ENCODE data around the gene ACTN4. TPM values are rescaled to one million over a fixed set of nuclear protein-coding genes. Genes with fewer than 3 reads are reported as not detected.

ACTN4 gene
- total and polyA plus RNA-seq, 3 experiments from 2014 or later = 31.9 to 314 (median 295) TPM

- Mint-ChIP-seq H3K4me3 (no peak overlapping the region), H3K36me3 (peaks cover 0 to 69% (median 8%) of the 10 kb centered on the region in 3 donors), H3K4me1 (peaks cover 18 to 47% (median 27%) of the 10 kb centered on the region in 3 donors), H3K9me3 (no peaks in the 10 kb centered on the region), H3K27me3 (peaks cover 0 to 2% of the 10 kb centered on the region in 2 donors), H3K27ac (peak overlapping the region in 2 of 8 donors; percentile 77 to 91)
- Histone ChIP-seq H3K36me3 (ENCODE audit: insufficient read depth, low read length) (no peaks in the 10 kb centered on the region), H3K9me3 (ENCODE audit: low read length) (no peaks in the 10 kb centered on the region), H3K4me3 (ENCODE audit: low read length) (no peak overlapping the region), H3K4me1 (ENCODE audit: insufficient read depth, low read length) (peaks cover 7% of the 10 kb centered on the region), H3K27me3 (ENCODE audit: insufficient read depth, low read length, poor library complexity, severe bottlenecking) (no peaks in the 10 kb centered on the region), H3K27ac (ENCODE audit: low read depth, low read length) (no peak overlapping the region)
- ChIA-PET CTCF (interaction anchor here (0.8 to 1.3 kb wide), 3 partner anchors 13 to 81 kb away, joined by 3 to 4 read pairs (median 3); partner anchors contain the start of gene ACTN4), POLR2A (no interaction called here)
- DNase-seq = peak in 1 of 5 donors; percentile 48
Observed at GRCh38 chr19:38728752-38729541, 81.5 kb downstream of the ACTN4 start.

- H3K27me3 ChIP-seq (ENCODE audit: insufficient read depth, low read length, poor library complexity, severe bottlenecking) = no peaks in the 10 kb centered on the region
- DNase-seq = peak; percentile 63 to 81 (median 64)
- ChIA-PET POLR2A (interaction anchor here (1.3 kb wide), 1 partner anchor 200 kb away, joined by 3 read pairs; the partner anchor contains the start of genes MRPS12 and SARS2), CTCF (interaction anchor here (0.7 to 1.4 kb wide), 6 partner anchors 15 to 201 kb away, joined by 3 to 6 read pairs (median 4); partner anchors contain the start of genes ECH1, MRPS12 and SARS2)
- no peaks in the 10 kb centered on the region for H3K36me3 ChIP-seq (ENCODE audit: insufficient read depth, low read length)
- H3K27ac ChIP-seq (ENCODE audit: low read depth, low read length) = no peak overlapping the region
- Mint-ChIP-seq H3K36me3 (peaks cover 0 to 62% (median 7%) of the 10 kb centered on the region in 3 donors), H3K4me1 (peaks cover 27 to 56% (median 36%) of the 10 kb centered on the region in 3 donors), H3K27ac (peak overlapping the region; percentile 47 to 92 (median 86)), H3K4me3 (peak overlapping the region in 3 of 7 donors; percentile 16 to 23 (median 20)), H3K9me3 (no peaks in the 10 kb centered on the region), H3K27me3 (peaks cover 0 to 2% of the 10 kb centered on the region in 2 donors)
- no peak overlapping the region for H3K4me3 ChIP-seq (ENCODE audit: low read length)
- no peaks in the 10 kb centered on the region for H3K9me3 ChIP-seq (ENCODE audit: low read length)
- H3K4me1 ChIP-seq (ENCODE audit: insufficient read depth, low read length) = peaks cover 16% of the 10 kb centered on the region
Observed at GRCh38 chr19:38729653-38730469, 82.4 kb downstream of the ACTN4 start.

GRCh38 chr19:38730470-38730730 lies 83.0 kb downstream of the ACTN4 start:
- H3K36me3 Mint-ChIP-seq = peaks cover 0 to 56% (median 6%) of the 10 kb centered on the region in 3 donors
- Histone ChIP-seq H3K4me3 (ENCODE audit: low read length) (no peak overlapping the region), H3K9me3 (ENCODE audit: low read length) (no peaks in the 10 kb centered on the region), H3K27ac (ENCODE audit: low read depth, low read length) (no peak overlapping the region), H3K27me3 (ENCODE audit: insufficient read depth, low read length, poor library complexity, severe bottlenecking) (no peaks in the 10 kb centered on the region), H3K36me3 (ENCODE audit: insufficient read depth, low read length) (no peaks in the 10 kb centered on the region), H3K4me1 (ENCODE audit: insufficient read depth, low read length) (peaks cover 21% of the 10 kb centered on the region)
- POLR2A ChIA-PET = interaction anchor here (1.3 kb wide), 1 partner anchor 200 kb away, joined by 3 read pairs; the partner anchor contains the start of genes MRPS12 and SARS2
- peaks cover 0 to 4% of the 10 kb centered on the region in 2 donors for H3K27me3 Mint-ChIP-seq
- peak in 1 of 5 donors; percentile 36 for DNase-seq
- H3K27ac Mint-ChIP-seq = peak overlapping the region in 7 of 8 donors; percentile 12 to 91 (median 68)
- peaks cover 0 to 1% (median 0%) of the 10 kb centered on the region in 5 donors for H3K9me3 Mint-ChIP-seq
- peaks cover 30 to 62% (median 38%) of the 10 kb centered on the region in 3 donors for H3K4me1 Mint-ChIP-seq
- CTCF ChIA-PET = interaction anchor here (0.7 to 1.4 kb wide), 6 partner anchors 15 to 200 kb away, joined by 3 to 6 read pairs (median 4); partner anchors contain the start of genes ECH1, MRPS12 and SARS2
- no peak overlapping the region for H3K4me3 Mint-ChIP-seq

GRCh38 chr19:38730731-38731589 lies 83.5 kb downstream of the ACTN4 start:
- POLR2A ChIA-PET = interaction anchor here (1.3 kb wide), 1 partner anchor 199 kb away, joined by 3 read pairs; the partner anchor contains the start of genes MRPS12 and SARS2
- no peak overlapping the region for H3K27ac ChIP-seq (ENCODE audit: low read depth, low read length)
- H3K36me3 ChIP-seq (ENCODE audit: insufficient read depth, low read length) = no peaks in the 10 kb centered on the region
- peak overlapping the region in 5 of 8 donors; percentile 33 to 97 (median 81) for H3K27ac Mint-ChIP-seq
- peaks cover 0 to 4% of the 10 kb centered on the region in 2 donors for H3K27me3 Mint-ChIP-seq
- no peak overlapping the region for H3K4me3 ChIP-seq (ENCODE audit: low read length)
- H3K4me1 ChIP-seq (ENCODE audit: insufficient read depth, low read length) = peaks cover 22% of the 10 kb centered on the region
- DNase-seq = no peak
- H3K4me3 Mint-ChIP-seq = peak overlapping the region in 1 of 7 donors; percentile 17
- peaks cover 30 to 63% (median 37%) of the 10 kb centered on the region in 3 donors for H3K4me1 Mint-ChIP-seq
- H3K36me3 Mint-ChIP-seq = peaks cover 0 to 54% (median 6%) of the 10 kb centered on the region in 3 donors
- CTCF ChIA-PET = interaction anchor here (0.7 to 1.4 kb wide), 5 partner anchors 14 to 200 kb away, joined by 3 to 6 read pairs (median 4); partner anchors contain the start of genes ECH1, MRPS12 and SARS2
- H3K9me3 Mint-ChIP-seq = peaks cover 0 to 1% (median 0%) of the 10 kb centered on the region in 5 donors
- no peaks in the 10 kb centered on the region for H3K27me3 ChIP-seq (ENCODE audit: insufficient read depth, low read length, poor library complexity, severe bottlenecking)
- no peaks in the 10 kb centered on the region for H3K9me3 ChIP-seq (ENCODE audit: low read length)

GRCh38 chr19:38731654-38732301 lies 84.3 kb downstream of the ACTN4 start:
- no peak for DNase-seq
- no peak overlapping the region for H3K27ac ChIP-seq (ENCODE audit: low read depth, low read length)
- peaks cover 22% of the 10 kb centered on the region for H3K4me1 ChIP-seq (ENCODE audit: insufficient read depth, low read length)
- H3K4me1 Mint-ChIP-seq = peaks cover 22 to 59% (median 31%) of the 10 kb centered on the region in 3 donors
- no peaks in the 10 kb centered on the region for H3K9me3 ChIP-seq (ENCODE audit: low read length)
- H3K4me3 Mint-ChIP-seq = peak overlapping the region in 2 of 7 donors; percentile 17 to 57
- peaks cover 0 to 46% (median 6%) of the 10 kb centered on the region in 3 donors for H3K36me3 Mint-ChIP-seq
- no peaks in the 10 kb centered on the region for H3K27me3 ChIP-seq (ENCODE audit: insufficient read depth, low read length, poor library complexity, severe bottlenecking)
- POLR2A ChIA-PET = no interaction called here
- H3K27me3 Mint-ChIP-seq = peaks cover 0 to 4% of the 10 kb centered on the region in 2 donors
- no peaks in the 10 kb centered on the region for H3K36me3 ChIP-seq (ENCODE audit: insufficient read depth, low read length)
- CTCF ChIA-PET = interaction anchor here (0.8 to 3.0 kb wide), 2 partner anchors 38 to 199 kb away, joined by 3 to 16 read pairs; partner anchors contain the start of genes MRPS12 and SARS2
- H3K9me3 Mint-ChIP-seq = peaks cover 0 to 1% (median 0%) of the 10 kb centered on the region in 5 donors
- no peak overlapping the region for H3K4me3 ChIP-seq (ENCODE audit: low read length)
- H3K27ac Mint-ChIP-seq = peak overlapping the region in 7 of 8 donors; percentile 21 to 97 (median 88)

GRCh38 chr19:38733241-38733492 lies 85.7 kb downstream of the ACTN4 start:
- Histone ChIP-seq H3K27ac (ENCODE audit: low read depth, low read length) (no peak overlapping the region), H3K4me3 (ENCODE audit: low read length) (no peak overlapping the region), H3K4me1 (ENCODE audit: insufficient read depth, low read length) (peaks cover 22% of the 10 kb centered on the region), H3K36me3 (ENCODE audit: insufficient read depth, low read length) (no peaks in the 10 kb centered on the region), H3K9me3 (ENCODE audit: low read length) (no peaks in the 10 kb centered on the region), H3K27me3 (ENCODE audit: insufficient read depth, low read length, poor library complexity, severe bottlenecking) (no peaks in the 10 kb centered on the region)
- Mint-ChIP-seq H3K4me1 (peaks cover 27 to 63% (median 32%) of the 10 kb centered on the region in 3 donors), H3K9me3 (peaks cover 0 to 1% (median 0%) of the 10 kb centered on the region in 5 donors), H3K4me3 (peak overlapping the region in 3 of 7 donors; percentile 16 to 84 (median 83)), H3K36me3 (peaks cover 0 to 33% (median 6%) of the 10 kb centered on the region in 3 donors), H3K27ac (peak overlapping the region; percentile 76 to 97 (median 88)), H3K27me3 (peaks cover 0 to 4% of the 10 kb centered on the region in 2 donors)
- no peak for DNase-seq
- ChIA-PET CTCF (interaction anchor here (0.5 to 3.0 kb wide), 7 partner anchors 35 to 330 kb away, joined by 3 to 16 read pairs (median 5); partner anchors contain the start of genes FAM98C, MRPS12 and SARS2), POLR2A (interaction anchor here (1.3 to 2.1 kb wide), 2 partner anchors 137 to 198 kb away, joined by 4 to 6 read pairs; partner anchors contain the start of genes MRPS12 and SARS2)

Measured in CD8-positive, alpha-beta memory T cell (primary cell).